ENCODE results near the gene ZNRD2. TPM values are rescaled to one million over a fixed set of nuclear protein-coding genes. Genes with fewer than 3 reads are reported as not detected.

Gene ZNRD2
- polyA plus RNA-seq, 12 donors, result 44.9 to 82.2 (median 57.8) TPM; not detected in 1

DNA sequence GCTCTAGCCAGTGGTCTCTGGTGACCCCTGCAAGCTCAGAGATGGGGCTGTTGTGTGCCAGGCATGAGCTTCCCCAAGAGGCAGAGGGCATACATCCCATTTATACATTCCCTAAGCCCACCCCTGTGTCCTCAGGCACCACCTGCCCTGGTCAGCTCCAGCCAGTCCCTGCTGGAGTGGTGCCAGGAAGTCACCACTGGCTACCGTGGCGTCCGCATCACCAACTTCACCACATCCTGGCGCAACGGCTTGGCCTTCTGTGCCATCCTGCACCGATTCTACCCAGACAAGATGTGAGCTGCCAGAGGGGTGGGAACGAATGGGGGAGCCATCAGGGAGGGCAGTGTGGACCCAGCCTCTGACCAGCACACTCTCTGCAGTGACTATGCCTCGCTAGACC, 13.8 kb downstream of the ZNRD2 start:
- no peak for DNase-seq

DNA sequence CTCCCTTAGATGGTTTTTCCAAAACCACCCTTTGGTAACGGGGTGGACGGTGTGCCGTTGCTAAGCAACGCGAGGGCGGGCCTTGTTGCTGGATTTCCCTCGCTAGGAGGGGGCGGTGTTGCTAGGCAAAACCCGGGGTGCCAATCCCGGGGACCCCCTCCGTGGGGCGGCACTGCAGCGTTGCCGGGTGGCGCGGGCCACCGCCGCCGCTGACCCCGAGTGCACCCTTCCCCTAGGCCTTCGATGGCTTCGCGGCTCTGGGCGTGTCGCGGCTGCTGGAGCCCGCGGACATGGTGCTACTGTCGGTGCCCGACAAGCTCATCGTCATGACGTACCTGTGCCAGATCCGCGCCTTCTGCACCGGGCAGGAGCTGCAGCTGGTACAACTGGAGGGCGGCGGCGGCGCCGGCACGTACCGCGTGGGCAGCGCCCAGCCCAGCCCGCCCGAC, 14.5 kb downstream of the ZNRD2 start:
- DNase-seq, result no peak

DNA sequence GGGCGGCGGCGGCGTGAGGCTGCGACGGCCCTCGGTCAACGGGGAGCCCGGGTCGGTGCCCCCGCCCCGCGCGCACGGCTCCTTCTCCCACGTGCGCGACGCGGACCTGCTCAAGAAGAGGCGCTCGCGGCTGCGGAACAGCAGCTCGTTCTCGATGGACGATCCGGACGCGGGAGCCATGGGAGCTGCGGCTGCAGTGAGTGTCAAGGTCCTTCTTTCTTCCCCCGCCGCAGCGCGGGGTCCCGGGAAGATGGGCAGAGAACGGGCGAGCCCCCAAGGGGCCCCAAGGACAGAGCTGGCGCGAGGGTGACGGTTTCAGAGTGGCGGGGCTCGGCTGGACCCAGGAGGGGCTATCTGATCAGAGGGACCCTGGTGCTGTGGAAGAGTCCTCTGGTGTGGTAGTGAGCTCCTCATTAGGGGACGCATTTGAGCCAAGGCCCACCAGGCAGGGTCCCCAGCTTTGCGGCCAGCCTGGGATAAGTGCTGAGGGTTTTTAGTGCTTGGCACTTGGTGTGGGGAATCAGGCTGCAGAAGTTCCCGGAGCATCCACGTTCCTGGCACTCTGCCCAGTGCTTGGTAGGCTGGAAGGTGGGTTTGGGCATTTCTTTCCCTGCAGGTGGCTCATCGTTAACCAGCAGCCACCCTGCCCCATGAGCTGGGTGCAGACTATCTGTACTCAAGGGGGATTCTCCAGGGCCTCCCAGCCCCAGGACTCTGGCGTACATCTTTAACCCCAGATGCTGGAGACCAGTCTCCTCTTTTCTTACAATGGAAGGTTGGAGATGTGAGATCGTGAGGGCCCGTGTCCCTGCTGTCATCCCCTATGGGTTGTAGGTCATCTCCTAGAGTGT, 15.3 kb downstream of the ZNRD2 start:
- DNase-seq, result no peak

DNA sequence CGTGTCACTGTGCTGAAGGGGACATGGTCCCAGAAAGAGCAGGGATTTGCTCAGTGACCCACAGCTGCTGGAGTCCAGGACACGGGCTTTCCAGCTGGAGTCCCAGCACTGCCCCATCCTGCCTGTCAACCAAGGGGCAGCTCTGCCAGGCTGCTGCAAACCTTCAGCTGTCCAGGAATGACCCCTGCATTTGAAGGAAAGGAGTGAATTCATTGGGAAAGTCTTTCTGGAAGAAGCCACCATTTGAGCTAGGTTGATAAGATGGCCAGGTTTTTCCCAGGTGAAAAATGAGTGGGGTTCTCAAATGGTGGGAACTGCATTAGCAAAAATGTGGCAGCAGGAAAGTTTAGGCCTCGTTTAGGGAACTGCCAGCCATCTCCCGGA, 16.0 kb downstream of the ZNRD2 start:
- no peak for DNase-seq

DNA sequence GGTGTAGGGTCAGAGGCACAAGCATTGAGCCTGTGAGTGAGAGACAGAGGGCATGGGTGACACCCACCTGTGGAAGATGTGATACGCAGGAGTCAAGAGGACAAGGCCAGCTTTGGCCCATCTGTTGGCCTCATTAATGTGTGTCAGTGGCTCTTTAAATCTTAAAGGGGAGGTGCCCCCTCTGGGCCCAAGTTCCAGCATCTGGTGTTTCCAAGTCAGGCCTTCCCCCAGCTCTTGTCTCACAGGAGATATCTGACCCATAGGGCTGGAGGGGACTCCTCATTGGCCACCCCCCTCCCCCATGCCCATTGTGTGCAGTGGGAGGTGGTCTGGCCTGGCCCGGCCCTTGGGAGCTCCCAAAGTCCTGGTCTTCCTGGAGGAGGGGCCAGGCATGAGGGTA, 16.4 kb downstream of the ZNRD2 start:
- no peak for DNase-seq

DNA sequence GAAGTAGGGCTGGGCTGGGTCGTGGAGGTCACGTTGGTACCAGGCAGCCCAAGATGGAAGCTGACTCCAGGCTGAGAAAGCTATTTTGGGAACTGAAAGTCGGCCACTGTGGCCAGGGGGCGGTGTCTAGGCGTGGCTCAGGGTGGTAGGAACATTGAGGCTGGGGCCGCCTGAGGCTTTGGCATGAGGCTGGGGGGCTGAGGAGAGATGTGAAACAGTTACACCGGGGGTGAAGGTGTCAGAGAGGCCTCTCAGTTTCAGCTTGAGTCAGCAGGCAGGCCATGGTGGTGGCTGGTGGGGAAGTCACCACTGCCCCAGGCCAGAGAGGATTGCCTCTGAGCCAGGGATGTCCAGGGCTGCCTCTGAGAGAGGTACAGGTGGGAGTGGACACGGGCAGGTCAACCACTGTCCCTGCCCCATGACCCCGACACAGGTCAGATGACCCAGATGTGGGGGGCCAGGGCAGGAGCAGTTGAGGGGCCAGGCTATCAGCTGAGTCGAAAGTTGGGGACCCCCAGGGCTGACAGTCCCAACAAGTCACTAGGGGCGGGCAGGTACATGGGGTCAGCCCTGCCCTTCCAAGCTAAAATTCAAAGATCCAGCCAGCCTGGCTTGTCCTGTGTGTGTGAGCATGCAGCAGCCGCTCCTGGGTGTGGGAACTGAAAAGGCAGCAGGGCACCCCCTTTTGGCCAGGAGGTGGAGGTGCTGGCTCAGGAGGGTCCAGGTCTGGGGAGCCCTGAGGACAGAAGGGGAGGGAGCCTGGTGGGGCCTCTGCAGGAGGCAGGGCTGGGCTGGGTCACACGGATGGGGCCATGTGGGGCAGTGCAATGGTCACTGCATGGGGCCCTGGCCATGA, 18.1 kb downstream of the ZNRD2 start:
- no peak for DNase-seq

DNA sequence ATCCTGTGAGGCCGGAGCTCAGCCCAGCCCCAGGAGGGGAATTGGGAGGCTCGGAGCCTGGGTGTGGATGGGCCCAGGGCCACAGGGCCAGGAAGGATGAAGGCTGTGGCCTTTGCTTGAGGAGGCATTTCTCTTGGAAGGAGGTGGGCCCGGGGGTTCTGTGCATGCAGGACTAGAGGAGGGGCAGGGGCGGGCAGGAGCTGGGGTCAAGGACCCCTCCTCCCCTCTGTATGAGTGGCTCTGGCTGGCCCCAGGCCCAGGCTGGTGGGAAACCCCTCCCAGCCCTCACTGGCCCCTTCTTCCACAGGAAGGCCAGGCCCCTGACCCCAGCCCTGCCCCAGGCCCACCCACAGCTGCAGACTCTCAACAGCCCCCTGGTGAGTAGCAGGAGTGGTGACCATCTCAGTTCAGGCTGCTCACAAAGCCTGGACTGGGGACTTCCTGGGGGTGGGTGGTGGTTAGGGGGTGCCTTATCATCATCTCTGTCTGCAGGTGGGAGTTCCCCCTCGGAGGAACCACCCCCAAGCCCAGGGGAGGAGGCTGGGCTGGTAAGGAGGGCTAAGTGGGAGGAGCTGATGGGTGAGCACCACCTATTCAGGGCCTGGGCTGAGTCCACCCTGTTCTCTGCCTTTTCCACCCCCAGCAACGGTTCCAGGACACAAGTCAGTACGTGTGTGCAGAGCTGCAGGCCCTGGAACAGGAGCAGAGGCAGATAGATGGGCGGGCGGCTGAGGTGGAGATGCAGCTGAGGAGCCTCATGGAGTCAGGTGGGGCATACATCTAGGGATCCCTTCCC, 19.4 kb downstream of the ZNRD2 start:
- no peak for DNase-seq

DNA sequence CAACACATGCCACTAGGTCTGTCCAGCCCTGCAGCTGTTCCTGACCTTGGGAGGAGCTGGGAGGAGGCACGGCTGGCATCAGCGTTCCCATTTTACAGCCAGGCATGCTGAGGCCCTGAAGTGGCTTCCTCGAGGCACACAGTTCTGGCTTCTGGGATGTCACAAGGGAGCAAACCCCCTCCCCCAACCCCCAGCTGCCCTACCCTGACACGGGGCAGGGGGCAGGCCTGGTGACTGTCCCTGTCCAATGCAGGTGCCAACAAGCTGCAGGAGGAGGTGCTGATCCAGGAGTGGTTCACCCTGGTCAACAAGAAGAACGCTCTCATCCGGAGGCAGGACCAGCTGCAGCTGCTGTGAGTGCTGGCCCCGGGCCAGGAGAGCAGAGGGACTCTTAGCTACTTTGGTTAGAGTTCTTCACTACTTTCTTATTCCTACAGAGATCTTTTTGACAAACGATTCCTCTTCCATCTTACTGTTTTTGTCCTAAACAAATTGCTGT, 20.0 kb downstream of the ZNRD2 start:
- DNase-seq, result peak; percentile 82

DNA sequence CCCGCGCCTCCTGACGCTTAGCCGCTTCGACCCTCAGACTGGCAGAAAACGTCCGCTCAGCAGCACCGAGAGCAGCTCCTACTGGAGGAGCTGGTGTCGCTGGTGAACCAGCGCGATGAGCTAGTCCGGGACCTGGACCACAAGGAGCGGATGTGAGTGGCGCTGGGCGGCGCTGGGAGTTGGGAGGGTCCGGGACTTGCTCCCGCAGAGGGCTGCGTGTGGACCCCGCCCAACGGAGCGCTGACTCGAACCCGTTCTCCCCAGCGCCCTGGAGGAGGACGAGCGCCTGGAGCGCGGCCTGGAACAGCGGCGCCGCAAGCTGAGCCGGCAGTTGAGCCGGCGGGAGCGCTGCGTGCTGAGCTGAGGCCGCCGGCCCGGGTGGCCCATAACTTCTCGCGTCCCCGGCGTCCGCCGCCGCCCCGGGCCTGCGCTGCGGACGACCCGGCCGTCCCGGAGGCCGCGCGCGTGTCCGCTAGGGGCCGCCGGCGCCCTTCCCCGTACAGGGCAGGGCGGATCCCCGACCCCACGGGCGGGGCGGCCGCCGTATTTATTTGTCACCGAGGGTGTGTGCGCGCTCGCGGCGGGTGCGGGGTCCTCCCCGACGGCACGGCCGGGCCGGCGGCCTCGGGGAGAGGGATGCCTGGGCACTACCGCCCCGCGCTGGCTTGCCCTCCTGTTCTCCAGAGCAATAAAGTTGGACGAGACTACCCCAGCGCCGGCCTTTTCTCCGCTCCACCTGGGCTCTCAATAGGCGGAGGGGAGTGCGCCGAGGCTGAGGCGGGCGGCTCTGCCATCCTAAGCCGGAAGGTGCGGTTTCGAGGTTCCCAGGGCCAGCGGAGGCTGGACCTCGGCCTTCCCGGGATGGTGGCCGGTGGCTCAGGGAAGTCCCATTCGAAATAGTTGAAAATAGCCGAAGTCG, 21.9 kb downstream of the ZNRD2 start:
- DNase-seq, result no peak

DNA sequence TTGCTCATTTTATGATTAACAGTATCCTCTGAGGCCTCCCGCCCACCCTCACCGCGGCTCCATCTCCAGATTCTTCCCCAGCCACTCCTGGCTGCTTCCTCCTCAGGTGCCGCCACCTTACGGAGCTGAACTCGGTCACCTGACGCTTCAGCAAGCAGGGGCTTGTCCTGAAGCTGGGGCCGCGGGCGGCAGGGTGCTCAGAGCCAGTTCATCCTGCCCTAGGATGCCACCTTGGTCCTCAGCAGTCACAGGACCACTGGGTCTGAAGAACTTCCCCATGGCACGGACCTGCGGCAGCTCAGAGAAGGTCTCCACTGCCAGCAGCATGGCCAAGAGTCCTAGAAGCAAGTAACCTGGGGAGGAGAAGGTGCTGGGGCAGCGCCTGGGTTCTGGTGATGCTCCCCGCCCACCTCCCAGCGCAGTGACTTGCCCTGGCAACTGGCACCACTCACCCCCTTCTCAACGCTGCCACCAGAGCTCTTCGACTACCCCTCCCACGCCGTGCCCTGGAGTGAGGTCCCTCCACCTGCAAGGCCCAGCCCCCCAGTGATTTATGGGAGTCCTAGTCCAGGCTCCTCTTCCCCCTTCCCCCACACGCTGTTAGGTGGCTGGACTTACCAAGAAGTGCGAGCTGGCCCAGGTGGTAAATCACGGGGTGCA, 22.7 kb downstream of the ZNRD2 start:
- DNase-seq, result no peak

DNA sequence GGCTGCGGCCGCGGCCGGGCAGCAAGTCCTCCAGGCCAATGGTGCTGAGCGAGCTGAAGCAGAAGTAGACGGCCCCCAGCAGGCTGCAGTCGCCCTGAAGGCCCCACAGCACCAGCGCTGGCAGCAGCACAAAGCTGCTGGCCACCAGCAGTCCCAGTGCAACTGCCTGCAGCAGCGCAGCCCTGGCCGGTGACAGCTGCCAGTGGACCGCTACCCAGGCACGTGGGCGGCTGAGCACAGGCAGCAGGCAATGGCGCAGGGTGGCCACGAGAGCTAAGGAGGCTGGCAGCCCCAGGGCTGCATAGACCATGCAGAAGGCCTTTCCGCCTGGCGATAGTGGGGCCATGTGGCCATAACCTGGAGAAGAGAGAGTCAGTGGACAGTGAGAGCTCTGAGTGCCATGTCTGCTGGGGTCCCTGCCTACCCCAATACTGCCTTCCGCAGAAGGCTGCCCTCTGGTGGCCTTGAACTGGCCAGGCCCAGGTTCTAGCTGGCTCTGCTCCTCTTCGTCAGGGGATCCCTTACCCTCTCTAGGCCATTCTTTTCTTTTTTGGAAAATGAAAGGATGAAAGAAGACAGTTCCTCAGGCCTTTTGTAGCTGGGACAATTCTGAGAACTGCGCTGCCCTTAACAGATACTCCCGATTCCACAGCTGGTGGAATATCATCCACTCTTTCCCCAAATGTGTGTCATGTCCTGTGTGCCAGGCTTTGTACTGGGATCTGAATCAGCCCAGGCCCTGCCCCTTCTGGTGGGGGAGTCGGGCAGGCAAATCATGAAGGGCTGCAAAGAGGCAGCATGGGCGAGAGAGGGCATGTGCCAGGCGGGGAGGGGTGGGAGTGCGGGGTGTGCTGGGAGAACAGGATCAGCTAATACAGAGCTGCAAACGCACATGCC, 23.5 kb downstream of the ZNRD2 start:
- DNase-seq, result no peak

DNA sequence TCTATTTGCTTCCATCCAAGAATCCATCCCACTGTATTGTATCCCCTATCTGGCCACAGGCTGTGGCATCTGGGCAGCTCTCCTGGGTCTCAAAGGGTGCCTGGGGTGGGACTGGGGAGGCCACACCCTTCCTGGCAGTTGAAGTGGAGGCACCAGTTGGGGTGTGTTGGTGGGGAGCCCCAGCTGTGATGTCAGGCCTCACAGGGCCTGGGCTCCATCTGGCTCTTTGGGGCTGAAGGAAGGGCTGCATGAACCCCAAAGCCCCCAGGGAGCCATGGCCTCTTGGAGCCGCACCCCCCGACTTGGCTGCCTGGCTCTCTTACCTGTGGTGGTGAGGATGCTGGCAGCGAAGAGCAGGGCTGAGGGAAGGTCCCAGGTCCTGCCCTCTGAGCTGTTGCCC, 24.9 kb downstream of the ZNRD2 start:
- no peak for DNase-seq

DNA sequence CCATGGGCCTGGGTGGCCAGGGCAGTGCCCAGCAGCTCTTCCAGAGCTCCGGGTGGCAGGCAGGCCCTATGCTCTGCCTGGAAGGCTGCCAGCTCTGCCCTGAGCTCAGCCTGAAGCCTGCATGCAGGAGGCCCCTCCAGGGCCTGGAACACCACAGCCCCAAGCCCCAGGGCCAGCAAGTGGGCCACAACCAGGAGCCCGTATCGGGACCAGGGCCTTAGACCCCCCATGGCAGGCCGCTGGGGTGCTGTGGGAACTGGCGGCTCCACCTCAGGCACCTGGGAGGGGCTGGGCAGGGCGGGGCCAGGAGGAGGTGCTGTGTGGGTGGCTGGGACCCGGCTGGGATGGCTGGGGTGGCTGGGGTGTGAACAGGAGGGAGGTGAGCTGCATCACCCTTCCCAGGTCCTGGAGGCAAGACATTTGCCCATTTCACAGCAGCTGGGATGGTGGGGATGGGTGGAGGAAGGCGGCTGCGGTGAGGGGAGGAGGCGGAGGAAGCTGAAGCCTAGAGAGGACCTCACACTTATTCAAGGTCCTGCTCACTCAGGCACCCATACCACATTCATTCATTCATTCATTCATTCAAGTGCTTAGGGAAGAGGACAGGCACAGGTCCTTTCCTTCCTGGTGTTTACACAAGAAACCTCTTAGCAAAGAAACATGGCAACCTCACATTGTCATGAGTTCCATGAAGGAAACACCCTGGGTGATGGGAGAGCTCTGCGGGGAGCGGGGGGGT, 25.4 kb downstream of the ZNRD2 start, which contains the start of gene KCNK7:
TSS of gene KCNK7 (minus strand) at position 258 of the 739 bp plus-strand sequence. CDS start at position 230, 28 bp downstream.
- no peak for DNase-seq

DNA sequence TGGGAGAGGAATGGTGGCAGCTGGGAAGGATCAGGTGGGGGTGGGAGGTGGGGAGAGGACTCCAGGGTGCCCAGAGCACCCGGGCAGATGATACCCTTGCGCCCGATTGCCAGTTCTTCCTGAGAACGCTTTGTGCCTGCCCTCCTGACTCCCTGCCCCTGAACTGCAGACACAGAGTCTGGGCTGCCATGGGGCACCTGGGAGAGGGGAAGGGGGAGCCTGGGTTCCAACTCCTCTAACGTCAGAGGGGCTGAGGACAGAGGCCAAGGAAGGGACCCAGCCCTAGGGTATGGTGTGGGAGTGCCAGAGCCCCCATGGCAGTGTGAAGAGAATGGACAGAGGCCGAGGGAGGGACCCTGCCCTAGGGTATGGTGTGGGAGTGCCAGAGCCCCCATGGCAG, 26.2 kb downstream of the ZNRD2 start:
- DNase-seq, result no peak

DNA sequence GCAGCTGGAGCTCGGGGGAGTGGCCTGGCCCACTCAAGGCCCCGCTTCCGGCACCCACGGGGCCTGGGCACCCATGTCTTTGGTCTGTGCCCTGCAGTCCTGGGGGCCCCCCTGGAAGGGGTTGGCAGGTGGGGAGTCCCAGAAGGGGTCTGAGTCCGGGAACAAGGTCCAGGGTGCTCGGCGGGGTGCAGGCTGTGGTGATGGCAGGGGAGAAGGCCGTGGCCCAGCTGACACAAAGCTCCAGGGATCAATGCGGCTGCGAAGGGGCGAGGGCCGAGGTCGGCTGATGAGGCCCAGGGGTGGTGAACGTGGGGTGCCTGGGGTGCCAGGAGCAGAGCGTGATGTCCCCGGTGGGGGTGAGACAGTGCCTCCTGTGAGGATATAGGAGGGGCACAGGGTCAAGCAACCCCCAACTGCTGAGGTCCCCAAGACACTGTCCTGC, 28.0 kb downstream of the ZNRD2 start:
- no peak for DNase-seq

DNA sequence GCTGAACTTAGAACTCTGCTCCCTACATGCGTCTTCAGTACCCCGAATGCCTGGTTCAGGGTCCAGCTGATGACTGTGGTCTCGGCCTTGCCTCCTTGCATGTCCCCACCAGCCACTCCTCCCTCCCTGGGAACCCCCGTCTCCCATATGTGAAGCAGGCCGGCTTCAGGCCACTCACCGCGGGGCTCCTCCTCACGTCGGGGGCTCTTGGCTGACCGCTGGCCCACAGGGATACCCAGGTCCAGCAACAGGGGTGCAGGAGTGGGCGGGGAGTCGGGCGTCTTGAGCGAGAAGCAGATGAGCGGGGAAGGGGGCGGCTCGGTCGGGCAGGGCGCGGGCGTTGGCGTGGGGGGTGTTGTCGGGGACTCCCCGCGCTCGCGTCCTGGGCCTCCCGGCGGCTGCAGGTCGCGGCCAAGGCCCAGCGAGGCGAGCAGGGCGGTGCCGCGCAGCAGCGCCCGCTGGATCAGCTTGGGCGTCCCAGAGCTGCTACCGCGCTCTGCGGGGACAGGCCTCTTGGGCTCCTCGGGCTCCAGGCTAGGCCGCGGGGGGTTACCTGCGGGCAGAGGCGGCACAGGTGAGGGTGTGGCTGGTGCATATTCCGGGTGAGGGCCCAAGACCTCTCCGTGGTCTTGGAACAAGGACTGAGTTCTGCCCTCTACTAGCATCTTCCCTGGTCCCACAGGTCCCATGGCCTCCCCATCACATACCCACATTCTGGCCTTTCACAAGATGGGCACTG, 29.1 kb downstream of the ZNRD2 start:
- DNase-seq, result no peak

DNA sequence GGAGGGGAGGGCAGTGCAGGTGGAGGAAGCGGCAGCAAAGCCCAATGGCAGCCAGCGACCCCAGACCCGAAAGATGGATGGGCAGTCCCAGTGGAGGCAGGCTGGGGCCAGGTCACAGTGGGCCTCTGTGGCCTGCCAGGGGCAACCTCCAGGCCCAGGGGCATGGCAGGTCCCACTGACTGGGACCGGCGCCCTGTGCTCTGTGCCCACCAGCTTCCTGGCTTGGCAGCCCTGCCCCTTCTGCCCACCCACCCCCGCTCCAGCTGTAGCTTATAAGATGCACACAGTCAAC, 29.6 kb downstream of the ZNRD2 start:
- DNase-seq, result no peak

DNA sequence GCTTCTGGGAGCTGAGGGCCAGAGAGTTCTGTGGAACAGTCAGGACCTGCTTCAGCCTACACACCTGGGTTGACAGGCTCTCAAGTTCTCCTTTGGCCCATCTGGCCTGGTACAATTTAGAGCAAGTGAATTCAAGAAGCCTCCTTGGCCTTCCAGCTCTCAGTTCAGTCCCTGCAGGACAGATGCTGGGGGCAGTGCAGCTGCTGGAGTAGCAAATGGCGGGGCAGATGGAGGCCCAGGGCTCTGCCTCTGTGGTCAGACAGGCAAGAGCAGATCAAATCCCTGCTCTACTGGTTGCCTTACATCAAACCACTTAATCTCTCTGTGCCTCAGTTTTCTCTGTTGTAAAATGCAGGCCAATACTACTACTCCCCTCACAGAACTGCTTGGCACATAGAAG, 34.0 kb downstream of the ZNRD2 start:
- no peak for DNase-seq
